ENCODE data around the gene RBMXL2. TPM values are rescaled to one million over a fixed set of nuclear protein-coding genes. Genes with fewer than 3 reads are reported as not detected.

Gene RBMXL2
- total RNA-seq, result 0.18 TPM in 1 of 2 replicates, not detected in the other

GRCh38 chr11:7088921-7089320 lies at the start of gene RBMXL2:
Gene RBMXL2, plus strand, starts transcription at chr11:7088998. Its CDS starts 123 bp downstream, at chr11:7089121.

Other genes starting within 250 kb of the RBMXL2 start
- not detected in 2 replicates for gene OR10A5, start 243.3 kb upstream of the RBMXL2 start, total RNA-seq
- not detected in 2 replicates for gene OR10A2, start 225.9 kb upstream of the RBMXL2 start, total RNA-seq
- not detected in 2 replicates for gene OR10A4, start 212.4 kb upstream of the RBMXL2 start, total RNA-seq
- 0.47 and 0.54 TPM in 2 replicates for gene OR2D2, start 196.5 kb upstream of the RBMXL2 start, total RNA-seq
- gene OR2D3, start 168.0 kb upstream of the RBMXL2 start, total RNA-seq, result not detected in 2 replicates
- 5.2 and 5.4 TPM in 2 replicates for gene ZNF215, start 162.6 kb upstream of the RBMXL2 start, total RNA-seq
- 3.5 and 6.1 TPM in 2 replicates for gene ZNF214, start 68.7 kb upstream of the RBMXL2 start, total RNA-seq
- gene NLRP14, start 68.5 kb upstream of the RBMXL2 start, total RNA-seq, result 0.09 and 0.45 TPM in 2 replicates
- 0.09 and 0.27 TPM in 2 replicates for gene SYT9, start 162.9 kb downstream of the RBMXL2 start, total RNA-seq